ENCODE data around the gene IQGAP2.
"Not testable (repeated sequence)": the region's sequence is repeated elsewhere in the genome, so short reads cannot be mapped to it uniquely, and the experiment has no call there.

Gene IQGAP2

GRCh38 chr5:76425146-76425545 lies 22.1 kb downstream of the IQGAP2 start:
- Histone ChIP-seq H3K27ac (ENCODE audit: low read depth, low read length) (no peak overlapping the region), H3K4me1 (ENCODE audit: control insufficient read depth, low read length) (peaks cover 15% of the 10 kb centered on the region), H3K9me2 (replicated peaks; ENCODE audit: control insufficient read depth, low read length) (no peaks in the 10 kb centered on the region), H3K27me3 (ENCODE audit: control insufficient read depth, low read length) (no peaks in the 10 kb centered on the region), H3K4me2 (ENCODE audit: low read length) (no peak overlapping the region), H3F3A (ENCODE audit: control insufficient read depth, insufficient read depth) (no peaks in the 10 kb centered on the region), H3K36me3 (ENCODE audit: control insufficient read depth, low read length) (no peaks in the 10 kb centered on the region), H3K4me3 (ENCODE audit: low read length) (no peak overlapping the region), H3K9me3 (ENCODE audit: control insufficient read depth, insufficient read depth, low read length) (no peaks in the 10 kb centered on the region), H4K20me1 (ENCODE audit: control insufficient read depth, insufficient read depth, low read depth, low read length) (0 out of 2 replicates have a peak, but pooled peaks cover 2% of the 10 kb centered on the region), H3K79me2 (ENCODE audit: control insufficient read depth, low read length) (peaks cover 73% of the 10 kb centered on the region)
- TF ChIP-seq EZH2phosphoT487 (IDR thresholded peaks at IDR 0.05; ENCODE audit: borderline replicate concordance, low read length) (no peak), CTCF (IDR thresholded peaks at IDR 0.05; ENCODE audit: low read depth, low read length, poor library complexity, severe bottlenecking) (no peak)

GRCh38 chr5:76425928-76426804 lies 23.1 kb downstream of the IQGAP2 start:
- H3K9me3 ChIP-seq (ENCODE audit: control insufficient read depth, insufficient read depth, low read length), result no peaks in the 10 kb centered on the region
- H3K36me3 ChIP-seq (ENCODE audit: control insufficient read depth, low read length), result no peaks in the 10 kb centered on the region
- H3K4me1 ChIP-seq (ENCODE audit: control insufficient read depth, low read length), result peaks cover 15% of the 10 kb centered on the region
- no peaks in the 10 kb centered on the region for H3F3A ChIP-seq (ENCODE audit: control insufficient read depth, insufficient read depth)
- H3K79me2 ChIP-seq (ENCODE audit: control insufficient read depth, low read length), result peaks cover 66% of the 10 kb centered on the region
- no peak for TF ChIP-seq EZH2phosphoT487 (IDR thresholded peaks at IDR 0.05; ENCODE audit: borderline replicate concordance, low read length)
- no peak for TF ChIP-seq CTCF (IDR thresholded peaks at IDR 0.05; ENCODE audit: low read depth, low read length, poor library complexity, severe bottlenecking)
- no peak overlapping the region for H3K27ac ChIP-seq (ENCODE audit: low read depth, low read length)
- H3K27me3 ChIP-seq (ENCODE audit: control insufficient read depth, low read length), result no peaks in the 10 kb centered on the region
- H4K20me1 ChIP-seq (ENCODE audit: control insufficient read depth, insufficient read depth, low read depth, low read length), result 0 out of 2 replicates have a peak, but pooled peaks cover 2% of the 10 kb centered on the region
- no peak overlapping the region for H3K4me2 ChIP-seq (ENCODE audit: low read length)
- H3K4me3 ChIP-seq (ENCODE audit: low read length), result no peak overlapping the region
- H3K9me2 ChIP-seq (replicated peaks; ENCODE audit: control insufficient read depth, low read length), result no peaks in the 10 kb centered on the region

- Histone ChIP-seq H3K4me2 (ENCODE audit: low read length) (no peak overlapping the region), H3K9me3 (ENCODE audit: control insufficient read depth, insufficient read depth, low read length) (no peaks in the 10 kb centered on the region), H3K27me3 (ENCODE audit: control insufficient read depth, low read length) (no peaks in the 10 kb centered on the region), H3K27ac (ENCODE audit: low read depth, low read length) (no peak overlapping the region), H3K36me3 (ENCODE audit: control insufficient read depth, low read length) (no peaks in the 10 kb centered on the region), H3K4me1 (ENCODE audit: control insufficient read depth, low read length) (peaks cover 15% of the 10 kb centered on the region), H3K9me2 (replicated peaks; ENCODE audit: control insufficient read depth, low read length) (no peaks in the 10 kb centered on the region), H4K20me1 (ENCODE audit: control insufficient read depth, insufficient read depth, low read depth, low read length) (0 out of 2 replicates have a peak, but pooled peaks cover 2% of the 10 kb centered on the region), H3K79me2 (ENCODE audit: control insufficient read depth, low read length) (peaks cover 66% of the 10 kb centered on the region), H3F3A (ENCODE audit: control insufficient read depth, insufficient read depth) (no peaks in the 10 kb centered on the region), H3K4me3 (ENCODE audit: low read length) (no peak overlapping the region)
- TF ChIP-seq EZH2phosphoT487 (IDR thresholded peaks at IDR 0.05; ENCODE audit: borderline replicate concordance, low read length) (no peak), CTCF (IDR thresholded peaks at IDR 0.05; ENCODE audit: low read depth, low read length, poor library complexity, severe bottlenecking) (no peak)
Measured at GRCh38 chr5:76427206-76428140, 24.4 kb downstream of the IQGAP2 start.

GRCh38 chr5:76428550-76428949 lies 25.5 kb downstream of the IQGAP2 start:
- peaks cover 13% of the 10 kb centered on the region for H3K4me1 ChIP-seq (ENCODE audit: control insufficient read depth, low read length)
- H3K4me2 ChIP-seq (ENCODE audit: low read length); H3K27ac ChIP-seq (ENCODE audit: low read depth, low read length); H3F3A ChIP-seq (ENCODE audit: control insufficient read depth, insufficient read depth); H3K9me3 ChIP-seq (ENCODE audit: control insufficient read depth, insufficient read depth, low read length); H3K9me2 ChIP-seq (replicated peaks; ENCODE audit: control insufficient read depth, low read length); H3K27me3 ChIP-seq (ENCODE audit: control insufficient read depth, low read length); H4K20me1 ChIP-seq (ENCODE audit: control insufficient read depth, insufficient read depth, low read depth, low read length); H3K36me3 ChIP-seq (ENCODE audit: control insufficient read depth, low read length); H3K4me3 ChIP-seq (ENCODE audit: low read length): not testable (repeated sequence)
- peaks cover 66% of the 10 kb centered on the region for H3K79me2 ChIP-seq (ENCODE audit: control insufficient read depth, low read length)

Measured in DOHH2 (cell line).